Stimulated activated CD4-positive, alpha-beta T cell treated with anti-CD3 and anti-CD28 coated beads, Interleukin-12 subunit alpha, Interleukin-12 subunit beta, amount 100 ng/mL, for 4 hours (primary cell): ENCODE measurements around the gene BMERB1.

Experiments used
- DNase-seq: peaks from one replicate; pipeline ENCODE4 v3.0.0-alpha.2; 2020

The BMERB1 gene

DNA sequence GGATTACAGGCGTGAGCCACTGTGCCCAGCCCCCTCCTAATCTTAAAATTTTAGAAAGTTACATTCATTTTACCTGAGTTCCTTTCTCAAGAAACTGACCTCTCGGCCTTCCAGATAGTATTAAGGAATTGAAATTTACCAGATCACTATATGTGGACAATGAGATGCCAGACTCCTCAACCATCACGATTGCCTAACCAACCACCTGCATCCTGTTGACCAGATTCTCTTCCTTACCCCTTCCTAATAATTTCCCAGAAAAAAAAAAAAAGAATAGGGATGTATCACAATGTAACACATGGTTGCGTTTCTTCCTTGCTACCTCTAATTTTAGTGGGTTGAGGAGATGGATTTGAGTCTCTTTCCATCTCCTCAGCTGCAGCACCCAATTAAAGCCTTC is 72.1 kb downstream of the BMERB1 start:
- DNase-seq, result no peak

DNA sequence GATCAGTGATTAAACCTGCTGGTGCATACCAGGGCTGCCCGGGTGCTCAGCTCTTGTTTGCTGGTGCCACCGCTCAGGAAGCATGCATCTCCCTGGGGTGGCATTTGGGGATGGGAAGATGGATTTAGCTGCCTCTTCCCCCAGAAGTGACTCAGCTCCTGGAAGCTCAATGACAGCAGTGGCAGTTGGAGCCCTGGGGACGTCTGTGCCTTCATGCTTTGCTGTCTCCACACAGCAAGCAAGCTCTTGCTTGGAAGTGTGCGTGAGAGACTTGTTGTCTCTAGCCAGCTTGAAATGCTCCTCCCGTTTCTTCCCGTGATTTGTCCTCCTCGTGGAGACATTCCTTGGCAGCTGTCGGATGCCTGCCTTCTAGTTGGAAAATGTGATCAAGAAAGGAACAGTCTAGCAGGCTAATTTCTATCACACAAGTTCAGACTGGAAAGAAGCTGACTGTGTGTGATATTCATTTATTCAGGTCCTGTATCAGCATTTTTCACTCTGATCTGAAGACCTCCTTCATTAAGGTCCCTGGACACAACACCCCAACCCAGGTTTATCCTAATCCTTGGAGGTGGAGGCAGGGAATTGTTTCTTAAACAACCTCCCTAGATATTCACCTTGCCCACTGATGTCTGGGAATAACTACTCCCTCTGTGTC is 73.0 kb downstream of the BMERB1 start:
- no peak for DNase-seq

DNA sequence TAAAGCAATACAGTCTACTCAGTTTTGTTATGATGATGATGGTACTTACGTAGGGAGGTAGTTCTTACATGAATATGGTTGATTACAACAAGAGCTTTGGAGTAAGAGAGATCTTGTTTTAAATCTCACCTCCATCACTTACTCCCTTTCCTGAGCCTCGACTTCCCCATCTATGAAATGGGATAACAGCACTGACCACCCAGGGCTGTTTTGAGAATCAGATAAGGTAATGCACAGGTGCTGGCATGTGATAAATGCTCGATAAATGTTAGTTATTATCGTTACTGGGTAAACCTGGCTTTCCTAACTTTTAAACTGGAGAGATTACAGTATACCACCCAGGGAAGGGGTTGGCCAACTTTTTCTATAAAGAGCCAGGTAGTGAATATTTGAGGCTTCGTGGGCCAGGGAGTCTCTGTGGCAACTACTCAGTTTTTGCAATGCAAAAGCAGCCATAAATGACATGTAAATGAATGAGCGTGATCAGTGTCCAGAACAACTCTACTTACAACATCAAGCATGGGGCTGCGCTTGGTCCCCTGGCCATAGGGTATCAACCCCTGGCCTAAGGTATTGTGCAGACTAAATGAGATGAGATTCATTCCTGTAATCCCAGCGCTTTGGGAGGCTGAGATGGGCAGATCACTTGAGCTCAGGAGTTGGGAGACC is 73.7 kb downstream of the BMERB1 start:
- no peak for DNase-seq

DNA sequence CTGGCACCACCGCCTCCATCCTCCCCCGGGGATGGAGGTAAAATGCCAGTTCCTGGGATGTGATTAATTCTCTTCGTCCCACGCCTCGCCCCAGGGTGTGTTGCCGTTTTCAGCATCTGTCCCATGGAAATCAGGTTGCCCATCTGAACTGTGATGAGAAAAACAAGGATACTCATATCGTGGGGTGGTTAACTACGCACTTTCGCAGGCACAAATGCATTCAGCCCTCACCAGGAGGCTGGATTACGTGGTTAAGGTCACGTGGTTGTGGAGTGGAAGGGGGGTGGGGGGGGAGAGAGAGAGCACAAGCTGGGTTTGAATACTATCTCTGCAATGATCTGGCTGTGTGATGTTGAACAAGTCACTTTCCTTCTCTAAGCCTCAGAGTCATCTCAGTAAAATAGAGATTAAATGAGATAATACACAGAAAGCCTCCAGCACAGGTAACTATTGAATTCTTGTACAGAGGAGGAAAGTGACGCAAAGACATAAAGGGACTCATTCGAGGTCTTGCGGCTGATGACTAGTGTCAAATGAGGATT is 74.7 kb downstream of the BMERB1 start:
- DNase-seq, result no peak

DNA sequence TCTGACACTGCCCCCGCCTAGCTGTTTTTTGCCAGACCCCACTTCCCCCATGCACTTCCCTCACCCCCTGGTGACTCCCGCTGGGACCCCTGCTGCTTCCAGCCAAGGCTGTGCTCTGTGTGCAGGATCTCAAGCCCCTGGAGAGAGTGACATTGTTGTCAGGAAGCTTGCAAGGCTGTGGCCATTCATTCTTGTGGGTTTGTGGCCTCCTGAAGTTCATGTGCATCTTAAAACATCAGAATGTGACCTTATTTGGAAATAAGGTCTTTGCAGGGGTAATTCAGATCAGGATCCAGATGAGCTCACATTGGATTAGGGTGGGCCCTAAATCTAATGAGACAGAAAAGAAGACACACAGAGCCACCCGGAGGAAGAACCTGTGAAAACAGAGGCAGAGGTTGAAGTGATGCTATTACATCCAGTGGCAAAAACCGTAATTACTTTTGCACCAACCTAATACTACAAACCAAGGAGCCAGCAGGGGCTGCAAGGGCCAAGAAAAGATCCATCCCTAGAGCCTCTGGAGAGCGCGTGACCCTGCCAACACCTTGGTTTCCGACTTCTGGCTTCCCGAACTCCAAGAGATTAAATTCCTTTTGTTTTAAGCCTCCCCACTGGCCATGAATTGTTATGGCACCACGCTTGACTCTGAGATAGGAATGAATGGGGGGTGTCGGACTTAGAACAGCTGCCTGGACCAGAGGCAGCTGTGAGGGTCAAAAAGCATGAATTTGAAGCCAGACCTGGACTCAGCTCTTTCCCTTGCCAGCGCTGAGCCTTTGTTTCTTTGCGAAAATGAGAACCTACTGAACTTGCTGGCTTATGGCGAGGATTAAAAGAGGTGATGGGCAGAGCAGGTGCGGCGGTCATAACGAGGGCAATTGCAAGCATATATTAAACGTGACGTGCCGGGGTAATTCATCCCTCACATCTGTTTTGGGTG is 75.5 kb downstream of the BMERB1 start:
- no peak for DNase-seq

DNA sequence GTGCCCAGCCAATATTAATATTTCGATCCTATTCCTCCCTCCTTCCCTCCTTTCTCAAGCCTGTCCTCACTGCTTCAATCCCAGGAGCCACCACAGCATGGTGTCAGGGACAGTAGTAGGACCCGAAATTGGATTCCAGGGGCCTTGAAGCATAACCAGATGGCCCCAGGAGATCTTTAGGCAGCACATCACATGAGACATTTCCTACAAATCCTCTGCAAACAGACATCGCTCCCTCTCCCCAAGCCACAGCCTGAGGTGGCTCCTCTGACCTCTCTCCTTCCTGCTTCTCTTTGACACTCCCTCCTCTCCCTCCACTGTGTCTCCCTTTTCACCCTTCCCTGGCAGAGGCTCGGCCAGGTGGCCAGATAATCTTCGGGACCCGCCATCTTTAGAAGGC is 76.6 kb downstream of the BMERB1 start:
- DNase-seq, result no peak

DNA sequence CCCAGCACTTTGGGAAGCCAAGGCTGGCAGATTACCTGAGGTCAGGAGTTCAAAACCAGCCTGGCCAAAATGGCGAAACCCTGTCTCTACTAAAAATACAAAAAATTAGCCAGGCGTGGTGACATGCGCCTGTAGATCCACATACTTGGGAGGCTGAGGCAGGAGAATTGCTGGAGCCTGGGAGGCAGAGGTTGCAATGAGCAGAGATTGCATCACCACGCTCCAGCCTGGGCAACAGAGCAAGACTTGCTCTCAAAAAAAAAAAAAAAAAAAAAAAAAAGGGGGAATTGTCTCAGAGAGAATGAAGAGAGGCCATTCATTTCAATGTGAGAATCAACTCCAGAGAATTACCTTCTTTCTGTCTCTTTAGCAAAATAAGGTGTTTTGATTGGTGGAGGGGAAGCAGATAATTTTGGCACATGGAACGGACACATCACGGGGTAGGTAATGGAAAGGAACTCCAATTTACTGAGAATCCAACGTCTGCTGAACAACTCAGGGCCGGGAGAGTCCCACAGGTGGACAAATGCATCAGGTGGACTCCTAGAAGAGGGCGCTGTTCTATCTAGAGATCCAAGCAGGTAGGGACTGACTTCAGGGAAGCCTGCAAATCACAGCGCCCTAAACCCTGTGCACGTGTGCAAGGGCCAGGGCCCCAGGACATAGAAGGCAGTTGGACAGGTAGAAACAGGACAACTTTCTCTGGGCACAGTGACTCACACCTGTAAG is 77.5 kb downstream of the BMERB1 start:
- no peak for DNase-seq

DNA sequence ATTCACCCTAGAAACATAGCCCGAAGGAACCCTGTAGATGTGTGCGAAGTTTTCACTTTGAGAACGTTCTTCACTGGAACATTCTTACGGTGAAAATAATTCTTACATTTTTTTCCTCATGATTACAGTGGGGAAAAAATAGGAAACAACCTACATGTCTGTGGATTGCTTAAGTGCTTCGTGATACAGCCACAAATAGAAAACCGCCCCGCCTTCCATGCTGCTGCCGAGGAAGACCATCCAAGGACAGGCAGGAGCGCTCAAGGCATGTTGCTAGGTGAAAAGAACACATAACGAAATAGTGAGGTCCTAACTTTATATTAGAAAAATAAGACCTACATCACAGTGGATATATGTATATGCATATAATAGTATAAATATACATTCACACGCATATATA is 78.8 kb downstream of the BMERB1 start:
- DNase-seq, result no peak

DNA sequence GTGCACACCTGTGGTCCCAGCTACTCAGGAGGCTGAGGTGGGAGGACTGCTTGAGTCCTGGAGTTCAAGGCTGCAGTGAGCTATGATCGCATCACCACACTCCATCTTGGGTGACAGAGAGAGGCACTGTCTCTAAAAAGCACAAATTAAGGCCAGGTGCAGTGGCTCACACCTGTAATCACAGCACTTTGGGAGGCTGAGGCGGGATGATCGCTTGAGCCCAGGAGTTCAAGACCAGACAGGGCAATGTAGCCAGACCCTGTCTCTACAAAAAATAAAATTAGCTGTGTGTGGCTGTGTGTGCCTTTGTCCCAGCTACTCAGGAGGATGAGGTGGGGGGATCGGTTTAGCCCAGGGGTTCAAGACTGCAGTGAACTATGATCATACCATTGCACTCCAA is 81.6 kb downstream of the BMERB1 start:
- DNase-seq, result no peak

DNA sequence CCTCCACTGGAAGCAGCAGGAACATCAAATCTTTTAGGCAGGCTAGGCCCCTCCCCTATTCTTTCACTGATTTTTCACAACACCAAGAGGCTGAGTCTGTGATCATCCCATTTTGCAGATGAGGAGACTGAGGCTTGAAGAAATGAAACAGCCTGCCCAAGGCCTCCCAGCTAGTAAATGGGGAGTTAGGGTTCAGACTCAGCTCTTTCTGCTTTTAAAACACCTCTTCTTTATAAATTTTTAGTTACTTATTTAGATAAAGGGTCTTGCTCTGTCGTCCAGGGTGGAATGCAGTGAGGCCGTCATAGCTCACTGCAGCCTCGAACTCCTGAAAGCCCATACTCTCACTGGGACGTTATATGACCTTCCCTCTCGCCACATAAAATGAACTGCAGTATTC is 82.2 kb downstream of the BMERB1 start:
- no peak for DNase-seq

DNA sequence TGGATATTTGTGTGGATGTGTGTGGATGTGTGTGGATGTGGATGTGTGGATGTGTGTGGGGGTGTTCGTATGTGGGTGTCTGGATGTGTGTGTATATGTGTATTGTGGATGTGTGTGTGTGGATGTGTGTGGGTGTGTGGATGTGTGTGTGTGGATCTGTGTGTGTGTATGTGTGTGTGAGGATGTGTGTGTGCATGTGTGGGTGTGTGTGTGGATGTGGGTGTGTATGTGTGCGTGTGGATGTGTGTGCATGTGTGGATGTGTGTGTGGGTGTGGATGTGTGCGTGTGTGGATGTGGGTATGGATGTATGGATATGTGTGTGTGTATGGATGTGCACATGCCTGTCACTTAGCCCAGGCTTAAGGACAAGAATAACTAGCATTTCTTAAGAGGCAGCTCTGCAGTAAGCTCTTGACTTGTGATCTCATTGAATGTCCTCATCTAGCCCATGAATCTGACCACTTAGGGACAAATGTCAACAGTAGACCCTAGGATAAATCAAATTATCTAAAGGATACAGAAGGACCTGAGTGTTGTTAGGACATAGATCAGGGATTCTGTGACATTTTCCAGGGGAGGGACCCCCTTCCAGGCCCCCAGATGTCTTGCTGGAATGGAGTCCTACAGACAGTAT is 83.5 kb downstream of the BMERB1 start:
- no peak for DNase-seq

DNA sequence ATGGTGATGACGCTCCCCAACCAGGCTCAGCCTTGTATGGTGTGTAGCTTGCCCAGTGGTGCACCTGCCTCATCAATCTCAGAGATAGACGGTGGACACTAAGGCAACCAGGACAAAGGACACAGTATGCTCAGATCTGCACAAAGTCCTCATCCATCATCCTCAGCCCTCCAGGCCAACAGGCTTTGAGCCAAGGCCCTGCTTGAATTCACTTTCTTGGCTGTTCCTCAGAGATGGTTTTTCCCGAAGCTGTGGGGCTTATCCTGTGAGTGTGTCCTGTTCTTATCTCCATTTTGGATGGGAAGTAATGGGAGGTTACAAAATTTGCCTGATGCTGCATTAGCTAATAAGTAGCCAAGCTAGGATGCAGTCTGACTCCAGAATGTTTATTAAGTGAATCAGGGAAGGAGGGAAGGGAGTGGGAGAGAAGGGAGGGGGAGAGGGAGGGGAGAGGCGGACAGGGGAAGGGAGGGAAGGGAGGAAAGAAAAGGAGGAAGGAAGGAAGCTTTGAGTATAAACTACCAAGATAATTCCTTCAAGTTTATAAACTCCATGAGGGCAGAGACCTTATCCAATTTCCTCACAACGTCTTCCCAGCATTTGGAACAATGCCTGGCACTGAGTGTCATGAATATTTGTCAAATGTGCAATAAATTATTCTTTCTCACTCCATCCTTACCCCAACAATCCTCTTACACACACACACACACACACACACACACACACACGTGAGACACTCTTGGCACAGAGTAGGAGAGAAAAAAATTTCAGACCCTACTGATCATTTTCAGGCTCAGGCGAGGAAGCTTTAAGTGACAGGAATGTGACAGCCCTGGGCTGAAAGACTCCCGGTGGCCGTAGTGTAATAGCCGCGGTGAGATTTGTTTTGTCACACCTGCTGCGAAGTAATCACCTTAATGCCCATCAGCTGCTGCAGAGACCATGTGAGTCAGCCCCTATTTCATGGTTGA is 84.3 kb downstream of the BMERB1 start:
- no peak for DNase-seq

DNA sequence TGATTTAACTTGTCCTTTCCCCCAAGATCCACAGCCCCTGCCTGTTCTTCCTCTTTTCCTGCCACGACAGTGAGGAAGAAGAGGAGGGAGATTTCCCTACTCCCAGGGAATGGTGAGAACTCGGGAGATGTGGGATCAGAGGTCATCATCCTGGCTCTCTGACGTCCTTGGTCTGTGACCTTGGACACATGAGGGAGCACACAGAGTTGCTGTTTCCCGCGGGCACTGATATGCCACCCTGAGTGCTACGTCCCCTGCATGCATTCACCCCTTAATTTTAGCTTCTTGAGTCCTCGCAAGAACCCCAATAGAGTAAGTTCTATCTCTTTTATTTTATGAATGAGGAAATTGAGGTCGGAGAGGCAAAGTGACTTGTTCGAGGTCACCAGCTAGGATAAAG is 85.4 kb downstream of the BMERB1 start:
- DNase-seq, result no peak

DNA sequence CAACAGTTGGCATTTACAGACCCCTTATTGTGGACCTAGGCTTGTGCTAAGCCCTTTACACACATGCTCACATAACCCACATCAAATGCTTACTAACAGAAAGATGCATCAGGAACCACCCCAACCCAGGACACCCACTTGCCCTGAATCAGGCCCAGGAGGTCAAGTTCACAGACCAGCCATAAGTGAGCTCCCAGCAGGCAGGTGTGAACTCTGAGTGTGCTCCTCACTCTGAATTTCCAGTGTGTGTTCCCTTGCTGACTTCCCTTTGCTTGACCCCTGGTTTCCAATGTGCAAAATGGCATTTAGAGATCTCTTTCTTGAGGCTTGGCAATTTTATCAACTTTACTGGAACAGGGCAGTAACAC is 87.0 kb downstream of the BMERB1 start:
- no peak for DNase-seq

DNA sequence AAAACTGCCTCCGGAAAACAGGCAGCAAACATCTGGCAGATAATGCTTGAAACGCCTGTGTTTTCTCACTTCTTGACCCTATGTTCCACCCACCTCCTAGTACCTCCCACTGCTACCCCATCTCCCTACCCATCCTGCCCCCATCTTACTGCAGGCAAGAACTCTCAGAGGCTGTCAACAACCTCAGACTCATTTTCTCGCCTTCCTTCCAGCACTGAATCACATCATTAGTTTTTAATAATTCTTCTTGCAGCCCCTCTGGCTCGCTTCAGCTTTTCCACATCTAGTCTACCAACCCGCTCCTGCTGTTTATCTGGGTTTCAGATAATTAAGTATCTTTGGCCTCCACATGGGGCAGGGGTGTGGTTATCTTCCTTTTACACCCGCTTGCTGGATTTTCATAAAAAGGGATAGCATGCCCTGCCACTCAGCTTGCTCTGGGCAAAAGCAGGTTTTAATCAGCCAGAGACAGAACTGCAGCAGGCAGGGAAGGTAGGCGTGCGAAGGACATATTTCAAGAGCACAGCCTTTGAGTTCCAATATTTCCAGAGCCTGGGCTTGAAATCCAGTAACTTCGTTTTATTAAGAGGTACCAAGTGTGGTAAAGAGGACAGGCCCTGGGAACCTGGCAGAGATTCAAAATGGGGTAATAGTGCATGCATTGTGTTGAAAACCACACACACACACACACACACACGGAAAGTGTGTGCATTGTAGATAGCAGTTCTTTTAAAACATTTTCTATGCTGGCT is 87.5 kb downstream of the BMERB1 start:
- DNase-seq, result no peak

DNA sequence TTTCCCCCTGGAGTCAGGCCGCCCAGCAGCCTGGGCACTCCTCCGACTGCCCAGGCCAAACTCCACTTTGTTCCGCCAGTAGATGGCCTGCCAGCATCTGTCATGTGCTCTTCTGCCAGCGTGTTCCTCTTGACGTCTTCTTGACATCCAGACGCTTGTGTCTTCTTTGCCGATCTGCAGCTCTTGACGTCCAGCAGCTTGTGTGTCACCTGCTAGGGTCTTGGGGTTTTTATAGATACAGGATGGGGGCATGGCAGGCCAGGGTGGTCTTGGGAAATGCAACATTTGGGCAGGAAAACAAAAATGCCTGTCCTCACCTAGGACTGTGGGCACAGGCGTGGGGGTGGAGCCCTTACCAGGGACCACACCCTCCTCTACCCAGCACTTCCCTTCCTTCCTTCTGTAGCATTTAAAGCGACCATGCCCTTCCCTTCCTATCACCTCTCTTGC is 88.7 kb downstream of the BMERB1 start:
- DNase-seq, result no peak

DNA sequence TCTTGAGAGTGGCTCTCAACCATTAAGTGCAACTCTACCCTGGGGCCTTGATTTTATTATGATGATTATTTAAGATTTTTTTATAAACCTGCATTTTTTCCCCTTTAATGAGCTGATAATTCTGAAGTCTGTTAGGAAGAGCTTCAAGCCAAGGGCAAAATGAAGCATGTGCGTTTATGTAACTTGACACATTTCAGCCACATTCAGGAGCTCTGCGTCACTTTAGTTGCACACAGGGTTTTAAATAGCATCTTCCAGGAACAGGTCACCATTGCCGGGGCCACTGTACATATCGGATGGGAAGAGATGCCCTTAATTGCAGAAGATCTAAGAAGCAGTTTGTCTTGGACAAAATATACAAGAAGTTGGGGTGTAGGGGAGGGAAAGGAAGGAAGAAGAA is 89.6 kb downstream of the BMERB1 start:
- DNase-seq, result no peak

DNA sequence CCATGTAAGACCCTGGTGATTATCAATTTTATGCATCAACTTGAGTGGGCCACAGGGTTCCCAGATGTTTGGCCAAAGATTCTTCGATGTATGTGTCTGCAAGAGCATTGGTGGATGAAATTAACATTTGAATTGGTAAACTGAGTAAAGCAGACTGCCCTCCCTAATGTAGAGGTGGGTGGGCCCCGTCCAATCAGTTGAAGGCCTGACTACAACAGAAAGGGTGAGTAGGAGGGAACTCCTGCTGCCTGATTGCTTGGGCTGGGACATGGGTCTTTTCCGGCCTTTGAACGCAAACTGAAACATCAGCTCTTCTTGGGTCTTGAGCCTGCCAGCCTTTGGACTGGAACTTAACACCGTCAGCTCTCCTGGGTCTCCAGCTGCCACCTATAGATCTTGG is 90.6 kb downstream of the BMERB1 start:
- no peak for DNase-seq

DNA sequence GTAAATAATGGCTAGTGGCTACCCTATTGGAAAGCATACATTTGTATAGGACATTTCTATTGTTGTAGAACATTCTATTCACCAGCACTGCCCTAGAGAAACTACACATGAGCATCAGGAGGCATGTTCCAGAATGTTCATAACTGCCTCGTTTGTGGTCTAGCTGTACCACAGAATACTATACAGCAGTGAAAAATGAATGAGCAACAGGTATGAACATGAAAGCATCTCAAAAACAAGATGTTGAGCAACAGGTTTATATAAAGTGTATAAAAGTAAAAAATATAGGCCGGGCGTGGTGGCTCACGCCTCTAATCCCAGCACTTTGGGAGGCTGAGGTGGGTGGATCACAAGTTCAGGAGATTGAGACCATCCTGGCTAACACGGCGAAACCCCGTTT is 91.7 kb downstream of the BMERB1 start:
- DNase-seq, result no peak

DNA sequence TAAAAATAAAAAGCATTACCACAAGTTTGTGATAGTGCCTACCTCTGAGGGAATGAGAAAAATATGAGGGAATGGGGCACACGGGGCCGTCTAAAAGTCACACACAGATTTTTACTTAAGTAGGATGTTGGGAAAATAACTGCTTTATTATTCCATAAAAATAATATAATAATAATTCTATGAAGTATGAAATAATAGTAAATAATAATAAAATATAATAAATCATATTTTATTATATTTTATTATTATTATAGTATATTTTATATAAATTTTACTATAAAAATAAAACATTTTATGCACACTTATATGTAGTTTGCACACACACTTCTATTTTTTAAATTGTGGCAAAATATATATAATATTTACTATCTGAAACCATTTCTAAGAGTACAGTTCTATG is 92.3 kb downstream of the BMERB1 start:
- no peak for DNase-seq
